Astrocyte (in vitro differentiated cells and primary cell): Measurements from ENCODE around the gene TENT5C. TPM values are rescaled to one million over a fixed set of nuclear protein-coding genes. Genes with fewer than 3 reads are reported as not detected.

Source experiments
- DNase-seq: peaks from one replicate; pipeline ENCODE4 v3.0.0-alpha.2; 2010; ENCODE audit warnings: low read depth
- FAIRE-seq: peaks from 2 replicates; lab custom pipeline; 2011; peaks lifted over from hg19 to GRCh38; lab: Jason Lieb, UNC
- H2AFZ ChIP-seq: 2 replicates; pipeline ENCODE4 v1.6.0; 2012; ENCODE audit warnings: low read depth, low read length, inconsistent platforms
- H3K27ac ChIP-seq: 2 replicates; pipeline ENCODE4 v1.5.1; 2011; ENCODE audit warnings: low read depth, low read length, inconsistent platforms
- H3K27me3 ChIP-seq: 2 replicates; pipeline ENCODE4 v1.6.0; 2011; ENCODE audit warnings: low read length, inconsistent platforms; ENCODE audit not compliant: insufficient read depth
- H3K36me3 ChIP-seq: 2 replicates; pipeline ENCODE4 v1.5.1; 2011; ENCODE audit warnings: low read length, inconsistent platforms; ENCODE audit not compliant: insufficient read depth
- H3K4me1 ChIP-seq: 2 replicates; pipeline ENCODE4 v1.5.1; 2011; ENCODE audit warnings: low read length, inconsistent platforms; ENCODE audit not compliant: insufficient read depth
- H3K4me2 ChIP-seq: 2 replicates; pipeline ENCODE4 v1.6.0; 2012; ENCODE audit warnings: low read length, inconsistent platforms
- H3K4me3 ChIP-seq: 2 replicates; pipeline ENCODE4 v1.5.1; 2011; ENCODE audit warnings: low read depth, mild to moderate bottlenecking, low read length, inconsistent platforms; ENCODE audit not compliant: insufficient read depth
- H3K79me2 ChIP-seq: 2 replicates; pipeline ENCODE4 v1.6.0; 2012; ENCODE audit warnings: mild to moderate bottlenecking, low read length, inconsistent platforms; ENCODE audit not compliant: insufficient read depth
- H3K9ac ChIP-seq: 2 replicates; pipeline ENCODE4 v1.6.0; 2012; ENCODE audit warnings: mild to moderate bottlenecking, low read length, inconsistent platforms
- H3K9me3 ChIP-seq: 2 replicates; pipeline ENCODE4 v1.5.1; 2012; ENCODE audit warnings: low read depth, mild to moderate bottlenecking, low read length, inconsistent platforms; ENCODE audit not compliant: insufficient read depth
- H4K20me1 ChIP-seq: 2 replicates; pipeline ENCODE4 v1.6.0; 2012; ENCODE audit warnings: low read length, inconsistent platforms; ENCODE audit not compliant: insufficient read depth
- H3K27ac Mint-ChIP-seq: one replicate; pipeline ENCODE4 v1.8.0; 2021; ENCODE audit warnings: mild to moderate bottlenecking, mixed read lengths; ENCODE audit not compliant: unreplicated experiment
- H3K27me3 Mint-ChIP-seq: one replicate; pipeline ENCODE4 v1.8.0; 2021; ENCODE audit warnings: low read depth, mixed read lengths; ENCODE audit not compliant: unreplicated experiment
- H3K36me3 Mint-ChIP-seq: one replicate; pipeline ENCODE4 v1.8.0; 2021; ENCODE audit warnings: low read depth, mixed read lengths; ENCODE audit not compliant: unreplicated experiment
- H3K4me1 Mint-ChIP-seq: one replicate; pipeline ENCODE4 v1.8.0; 2021; ENCODE audit warnings: low read depth, mixed read lengths; ENCODE audit not compliant: unreplicated experiment
- H3K4me3 Mint-ChIP-seq: one replicate; pipeline ENCODE4 v1.8.0; 2021; ENCODE audit warnings: mild to moderate bottlenecking, moderate library complexity, mixed read lengths; ENCODE audit not compliant: unreplicated experiment
- H3K9me3 Mint-ChIP-seq: one replicate; pipeline ENCODE4 v1.8.0; 2021; ENCODE audit warnings: mild to moderate bottlenecking, mixed read lengths; ENCODE audit not compliant: unreplicated experiment
- EZH2 ChIP-seq: IDR thresholded peaks from 2 replicates; pipeline ENCODE4 v1.6.1; 2012; ENCODE audit warnings: mild to moderate bottlenecking, low read length, inconsistent platforms; ENCODE audit not compliant: insufficient read depth
- total RNA-seq: library from RNA; stranded (reverse); gene quantifications from 2 replicates; pipeline ENCODE4 v1.2.1, GENCODE V29; 2021
- TF ChIP-seq, protein P1 (sequence below): IDR thresholded peaks from 2 replicates; pipeline ENCODE4 v1.5.1; 2011; ENCODE audit warnings: low read depth, mild to moderate bottlenecking, inconsistent platforms, low read length, moderate library complexity; ENCODE audit not compliant: insufficient read depth

TENT5C gene
- total RNA-seq, 1 donor from 2014 or later: 0.77 TPM

GRCh38 chr1:117662667-117663066, 56.8 kb downstream of the TENT5C start:
- no peak for TF ChIP-seq EZH2
- TF ChIP-seq, protein P1, sequence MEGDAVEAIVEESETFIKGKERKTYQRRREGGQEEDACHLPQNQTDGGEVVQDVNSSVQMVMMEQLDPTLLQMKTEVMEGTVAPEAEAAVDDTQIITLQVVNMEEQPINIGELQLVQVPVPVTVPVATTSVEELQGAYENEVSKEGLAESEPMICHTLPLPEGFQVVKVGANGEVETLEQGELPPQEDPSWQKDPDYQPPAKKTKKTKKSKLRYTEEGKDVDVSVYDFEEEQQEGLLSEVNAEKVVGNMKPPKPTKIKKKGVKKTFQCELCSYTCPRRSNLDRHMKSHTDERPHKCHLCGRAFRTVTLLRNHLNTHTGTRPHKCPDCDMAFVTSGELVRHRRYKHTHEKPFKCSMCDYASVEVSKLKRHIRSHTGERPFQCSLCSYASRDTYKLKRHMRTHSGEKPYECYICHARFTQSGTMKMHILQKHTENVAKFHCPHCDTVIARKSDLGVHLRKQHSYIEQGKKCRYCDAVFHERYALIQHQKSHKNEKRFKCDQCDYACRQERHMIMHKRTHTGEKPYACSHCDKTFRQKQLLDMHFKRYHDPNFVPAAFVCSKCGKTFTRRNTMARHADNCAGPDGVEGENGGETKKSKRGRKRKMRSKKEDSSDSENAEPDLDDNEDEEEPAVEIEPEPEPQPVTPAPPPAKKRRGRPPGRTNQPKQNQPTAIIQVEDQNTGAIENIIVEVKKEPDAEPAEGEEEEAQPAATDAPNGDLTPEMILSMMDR: no peak
- H3K27me3 Mint-ChIP-seq: peaks cover 4% of the 10 kb centered on the region
- no peak overlapping the region for H3K4me3 Mint-ChIP-seq
- Histone ChIP-seq H3K9ac (no peak overlapping the region), H3K27ac (no peak overlapping the region), H4K20me1 (no peaks in the 10 kb centered on the region), H2AFZ (no peak overlapping the region), H3K9me3 (no peaks in the 10 kb centered on the region), H3K4me1 (no peaks in the 10 kb centered on the region), H3K4me3 (no peak overlapping the region), H3K4me2 (no peak overlapping the region), H3K36me3 (no peaks in the 10 kb centered on the region), H3K79me2 (no peaks in the 10 kb centered on the region), H3K27me3 (peaks cover 4% of the 10 kb centered on the region)
- peaks cover 4% of the 10 kb centered on the region for H3K9me3 Mint-ChIP-seq
- no peaks in the 10 kb centered on the region for H3K36me3 Mint-ChIP-seq
- DNase-seq (no peak), FAIRE-seq (no peak)
- H3K27ac Mint-ChIP-seq: no peak overlapping the region
- H3K4me1 Mint-ChIP-seq: peaks cover 5% of the 10 kb centered on the region

GRCh38 chr1:117663156-117663902, 57.5 kb downstream of the TENT5C start:
- Mint-ChIP-seq H3K27ac (no peak overlapping the region), H3K9me3 (peaks cover 4% of the 10 kb centered on the region)
- no peaks in the 10 kb centered on the region for H3K36me3 ChIP-seq

More at GRCh38 chr1:117663156-117663902, 57.5 kb downstream of the TENT5C start:
- no peak overlapping the region for H3K9ac ChIP-seq
- H3K27ac ChIP-seq: no peak overlapping the region
- FAIRE-seq (no peak), DNase-seq (no peak)
- TF ChIP-seq, protein P1: no peak
- TF ChIP-seq EZH2: no peak
- peaks cover 3% of the 10 kb centered on the region for H3K4me1 Mint-ChIP-seq
- H3K9me3 ChIP-seq: no peaks in the 10 kb centered on the region
- H3K36me3 Mint-ChIP-seq: no peaks in the 10 kb centered on the region
- H3K79me2 ChIP-seq: no peaks in the 10 kb centered on the region
- peaks cover 4% of the 10 kb centered on the region for H3K27me3 Mint-ChIP-seq
- no peak overlapping the region for H3K4me3 ChIP-seq
- H3K4me2 ChIP-seq: no peak overlapping the region
- no peak overlapping the region for H2AFZ ChIP-seq
- H4K20me1 ChIP-seq: no peaks in the 10 kb centered on the region
- H3K4me3 Mint-ChIP-seq: no peak overlapping the region
- H3K27me3 ChIP-seq: peaks cover 4% of the 10 kb centered on the region
- no peaks in the 10 kb centered on the region for H3K4me1 ChIP-seq
